Activated CD4-positive, alpha-beta T cell treated with anti-CD3 and anti-CD28 coated beads, Interleukin-2, Interleukin-4, amounts not matched to agents 100 ng/mL and 50 ng/mL, durations not matched to agents 16 hours and 8 hours (primary cell): ENCODE data around the gene CABP4.
"Not testable (repeated sequence)": the region's sequence is repeated elsewhere in the genome, so short reads cannot be mapped to it uniquely, and the experiment has no call there.

ENCODE experiments used
- DNase-seq: peaks from one replicate; pipeline ENCODE4 v3.0.0-alpha.2; 2020; ENCODE audit warnings: low spot score

Gene CABP4

DNA sequence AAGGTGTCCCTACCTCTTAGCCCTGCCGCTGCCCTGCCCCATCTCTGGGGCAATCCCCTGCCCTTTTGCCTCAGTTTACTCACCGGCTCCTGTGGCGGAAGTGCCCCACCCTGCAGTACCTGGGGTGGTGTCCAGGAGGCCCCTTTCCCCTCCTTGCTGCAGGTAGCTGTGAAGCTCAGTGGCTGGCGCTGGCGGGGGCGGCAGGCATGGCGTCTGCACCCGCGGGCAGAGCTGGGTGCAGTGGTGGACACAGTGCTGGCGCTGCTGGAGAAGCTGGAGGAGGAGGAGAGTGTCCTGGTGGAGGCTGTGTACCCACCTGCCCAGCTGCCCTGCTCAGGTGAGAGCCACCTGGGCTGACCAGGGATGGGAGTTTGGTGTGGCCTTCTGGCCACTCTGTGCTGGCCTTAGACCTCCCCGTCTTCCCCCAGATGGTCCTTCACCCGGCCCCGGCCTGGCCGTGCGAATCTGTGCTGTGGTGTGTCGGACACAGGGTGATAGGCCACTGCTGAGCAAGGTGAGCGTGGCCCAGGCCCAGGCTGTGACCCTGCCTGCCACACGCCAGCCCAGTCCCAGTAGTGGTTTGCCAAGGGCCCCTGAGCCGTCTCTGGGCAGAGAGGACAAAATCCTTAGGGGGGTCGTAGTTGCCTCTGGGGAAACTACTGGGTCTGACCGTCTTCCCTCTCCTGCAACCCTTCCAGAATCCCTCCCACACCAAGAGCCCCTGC lies 35.7 kb upstream of the CABP4 start:
- no peak for DNase-seq

DNA sequence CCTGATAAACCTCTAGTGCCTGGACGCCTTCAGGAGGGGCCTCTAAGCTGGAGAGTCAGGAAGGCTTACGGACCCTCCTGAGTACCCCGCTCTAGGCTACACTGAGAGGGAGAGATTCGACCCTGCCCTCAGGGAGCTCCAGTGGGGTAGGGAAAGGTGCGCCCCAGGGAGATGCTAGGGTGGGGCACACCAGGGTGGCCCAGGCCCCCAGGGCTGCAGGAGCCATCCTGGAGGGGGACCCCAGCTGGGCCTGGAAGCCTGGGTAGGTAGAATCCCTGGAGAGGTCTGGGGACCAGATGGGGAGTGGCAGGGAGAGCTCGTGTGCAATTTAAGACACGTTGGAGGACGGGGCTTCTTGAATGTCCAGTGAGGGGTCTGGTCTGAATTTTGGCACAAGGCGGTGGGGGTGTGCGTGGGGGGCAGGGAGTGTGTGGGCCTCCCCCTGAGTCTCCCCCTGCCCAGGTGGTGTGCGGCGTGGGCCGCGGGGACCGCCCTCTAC lies 35.0 kb upstream of the CABP4 start:
- no peak for DNase-seq

- DNase-seq: peak; percentile 97
Observed at GRCh38 chr11:67420646-67421429, 34.3 kb upstream of the CABP4 start.

- DNase-seq: no peak
Observed at GRCh38 chr11:67421430-67422031, 33.6 kb upstream of the CABP4 start.

- no peak for DNase-seq
Observed at GRCh38 chr11:67422891-67423290, 32.3 kb upstream of the CABP4 start.

GRCh38 chr11:67423466-67423865 lies 31.7 kb upstream of the CABP4 start:
- no peak for DNase-seq

DNA sequence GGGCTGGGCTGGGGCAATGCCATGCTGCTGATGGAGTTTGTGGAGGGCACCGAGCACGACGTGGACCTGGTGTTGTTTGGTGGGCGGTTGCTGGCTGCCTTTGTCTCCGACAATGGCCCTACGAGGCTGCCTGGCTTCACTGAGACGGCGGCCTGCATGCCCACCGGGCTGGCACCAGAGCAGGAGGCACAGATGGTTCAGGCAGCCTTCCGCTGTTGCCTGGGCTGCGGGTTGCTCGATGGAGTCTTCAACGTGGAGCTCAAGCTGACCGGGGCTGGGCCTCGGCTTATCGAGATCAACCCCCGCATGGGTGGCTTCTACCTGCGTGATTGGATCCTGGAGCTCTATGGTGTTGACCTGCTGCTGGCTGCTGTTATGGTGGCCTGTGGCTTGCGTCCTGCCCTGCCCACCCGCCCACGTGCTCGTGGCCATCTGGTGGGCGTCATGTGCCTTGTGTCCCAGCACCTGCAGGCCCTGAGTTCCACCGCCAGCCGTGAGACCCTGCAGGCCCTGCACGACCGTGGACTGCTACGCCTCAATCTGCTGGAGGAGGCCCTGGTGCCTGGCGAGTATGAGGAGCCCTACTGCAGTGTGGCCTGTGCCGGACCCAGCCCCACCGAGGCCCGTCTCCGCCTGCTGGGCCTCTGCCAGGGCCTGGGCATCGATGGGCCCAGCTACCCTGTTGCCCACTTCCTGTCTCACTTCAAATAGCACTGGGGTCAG lies 31.1 kb upstream of the CABP4 start:
- DNase-seq: no peak

DNA sequence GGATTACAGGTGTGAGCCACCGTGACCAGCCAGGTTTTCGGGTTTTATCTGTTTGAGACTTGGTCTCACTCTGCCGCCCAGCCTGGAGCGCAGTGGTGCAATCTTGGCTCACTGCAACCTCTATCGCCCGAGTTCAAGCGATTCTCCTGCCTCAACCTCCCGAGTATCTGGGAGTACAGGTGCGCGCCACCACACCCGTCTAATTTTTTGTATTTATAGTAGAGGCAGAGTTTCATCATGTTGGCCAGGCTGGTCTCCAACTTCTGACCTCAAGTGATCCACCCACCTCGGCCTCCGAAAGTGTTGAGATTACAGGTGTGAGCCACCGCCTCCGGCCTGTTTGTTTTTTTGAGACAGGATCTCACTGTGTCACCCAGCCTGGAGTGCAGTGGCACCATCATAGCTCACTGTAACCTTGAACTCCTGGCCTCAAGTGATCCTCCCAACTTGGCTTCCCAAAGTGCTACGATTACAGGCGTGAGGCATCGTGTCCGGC lies 27.7 kb upstream of the CABP4 start:
- DNase-seq: not testable (repeated sequence)

GRCh38 chr11:67428052-67429001 lies 26.8 kb upstream of the CABP4 start, which contains the start of gene RPS6KB2:
Gene RPS6KB2 (plus strand): TSS chr11:67428494. CDS start chr11:67428546, 52 bp downstream.
- peak; percentile 99 for DNase-seq

- no peak for DNase-seq
Observed at GRCh38 chr11:67429038-67429668, 26.0 kb upstream of the CABP4 start.

GRCh38 chr11:67429722-67430121 lies 25.4 kb upstream of the CABP4 start:
- DNase-seq: no peak

- DNase-seq: no peak
Observed at GRCh38 chr11:67431346-67432249, 23.6 kb upstream of the CABP4 start.

DNA sequence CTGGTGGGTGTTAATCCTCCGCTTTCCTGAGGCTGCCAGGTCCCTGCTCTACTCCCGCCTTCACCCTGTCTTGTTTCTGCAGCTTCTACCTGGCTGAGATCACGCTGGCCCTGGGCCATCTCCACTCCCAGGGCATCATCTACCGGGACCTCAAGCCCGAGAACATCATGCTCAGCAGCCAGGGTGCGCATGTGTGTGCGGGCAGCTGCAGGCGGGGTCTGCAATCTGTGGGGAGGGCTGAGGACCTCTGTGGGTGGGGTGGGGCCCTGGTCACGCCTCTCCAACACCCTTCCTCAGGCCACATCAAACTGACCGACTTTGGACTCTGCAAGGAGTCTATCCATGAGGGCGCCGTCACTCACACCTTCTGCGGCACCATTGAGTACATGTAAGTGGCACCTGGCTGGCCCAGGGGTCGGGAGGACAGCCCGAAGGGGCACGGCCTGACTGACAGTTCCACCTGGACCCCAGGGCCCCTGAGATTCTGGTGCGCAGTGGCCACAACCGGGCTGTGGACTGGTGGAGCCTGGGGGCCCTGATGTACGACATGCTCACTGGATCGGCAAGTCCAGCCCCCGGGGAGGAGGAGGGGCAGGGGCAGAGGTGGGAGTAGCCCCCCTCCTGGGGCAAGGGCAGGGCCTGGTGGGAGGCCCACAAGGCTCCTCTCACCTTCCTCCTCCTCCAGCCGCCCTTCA lies 22.4 kb upstream of the CABP4 start:
- no peak for DNase-seq

GRCh38 chr11:67433536-67434394 lies 21.4 kb upstream of the CABP4 start:
- no peak for DNase-seq

DNA sequence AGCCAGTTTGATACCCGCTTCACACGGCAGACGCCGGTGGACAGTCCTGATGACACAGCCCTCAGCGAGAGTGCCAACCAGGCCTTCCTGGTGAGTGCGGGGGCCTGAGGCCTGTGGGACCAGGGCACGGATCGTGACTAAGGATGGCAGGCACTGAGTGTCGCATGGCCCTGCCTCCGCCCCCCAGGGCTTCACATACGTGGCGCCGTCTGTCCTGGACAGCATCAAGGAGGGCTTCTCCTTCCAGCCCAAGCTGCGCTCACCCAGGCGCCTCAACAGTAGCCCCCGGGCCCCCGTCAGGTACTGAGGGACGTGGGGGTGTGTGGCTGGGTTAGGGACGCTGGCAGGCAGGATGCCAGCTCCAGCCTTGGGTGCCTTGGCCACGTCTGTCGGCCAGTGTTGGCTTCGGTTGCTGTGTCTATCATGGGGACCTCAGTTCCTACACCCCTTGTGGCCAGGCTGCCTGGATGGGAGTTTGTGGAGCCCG lies 20.7 kb upstream of the CABP4 start:
- no peak for DNase-seq

GRCh38 chr11:67435031-67435726 lies 20.0 kb upstream of the CABP4 start:
- no peak for DNase-seq
